MV-4-11 (cell line): ENCODE results near the gene GAL3ST1.

ENCODE experiments used
- DNase-seq: peaks from one replicate; lab custom pipeline; 2025; lab: John Stamatoyannopoulos, UW

Gene GAL3ST1

GRCh38 chr22:30531651-30532608, 42.5 kb downstream of the GAL3ST1 start:
- DNase-seq, result no peak

GRCh38 chr22:30526656-30527055, 47.8 kb downstream of the GAL3ST1 start:
- DNase-seq, result no peak

GRCh38 chr22:30523646-30524489, 50.6 kb downstream of the GAL3ST1 start:
- peak; percentile 18 for DNase-seq

GRCh38 chr22:30521368-30522156, 52.9 kb downstream of the GAL3ST1 start:
- no peak for DNase-seq

- DNase-seq, result no peak
Measured at GRCh38 chr22:30519842-30520425, 54.5 kb downstream of the GAL3ST1 start.

- DNase-seq, result no peak
Measured at GRCh38 chr22:30516731-30517130, 57.7 kb downstream of the GAL3ST1 start.

GRCh38 chr22:30516273-30516672, 58.2 kb downstream of the GAL3ST1 start:
- DNase-seq, result no peak

GRCh38 chr22:30514252-30514651, 60.2 kb downstream of the GAL3ST1 start:
- no peak for DNase-seq

GRCh38 chr22:30513462-30513861, 61.0 kb downstream of the GAL3ST1 start:
- no peak for DNase-seq

- DNase-seq, result no peak
Measured at GRCh38 chr22:30511911-30512310, 62.6 kb downstream of the GAL3ST1 start.

- DNase-seq, result no peak
Measured at GRCh38 chr22:30511109-30511508, 63.4 kb downstream of the GAL3ST1 start.

- DNase-seq, result no peak
Measured at GRCh38 chr22:30508216-30508615, 66.2 kb downstream of the GAL3ST1 start.

GRCh38 chr22:30507670-30508069, 66.8 kb downstream of the GAL3ST1 start:
- no peak for DNase-seq

- DNase-seq, result no peak
Measured at GRCh38 chr22:30506507-30506968, 67.9 kb downstream of the GAL3ST1 start.
